Astrocyte (in vitro differentiated cells and primary cell): ENCODE results near the gene SLC16A10. TPM values are rescaled to one million over a fixed set of nuclear protein-coding genes. Genes with fewer than 3 reads are reported as not detected.
A peak's percentile ranks its signal among the peaks of the same experiment; 100 is the strongest.

ENCODE experiments used
- DNase-seq: peaks from one replicate; pipeline ENCODE4 v3.0.0-alpha.2; 2010; ENCODE audit warnings: low read depth
- FAIRE-seq: peaks from 2 replicates; lab custom pipeline; 2011; peaks lifted over from hg19 to GRCh38; lab: Jason Lieb, UNC
- H2AFZ ChIP-seq: 2 replicates; pipeline ENCODE4 v1.6.0; 2012; ENCODE audit warnings: low read depth, low read length, inconsistent platforms
- H3K27ac ChIP-seq: 2 replicates; pipeline ENCODE4 v1.5.1; 2011; ENCODE audit warnings: low read depth, low read length, inconsistent platforms
- H3K27me3 ChIP-seq: 2 replicates; pipeline ENCODE4 v1.6.0; 2011; ENCODE audit warnings: low read length, inconsistent platforms; ENCODE audit not compliant: insufficient read depth
- H3K36me3 ChIP-seq: 2 replicates; pipeline ENCODE4 v1.5.1; 2011; ENCODE audit warnings: low read length, inconsistent platforms; ENCODE audit not compliant: insufficient read depth
- H3K4me1 ChIP-seq: 2 replicates; pipeline ENCODE4 v1.5.1; 2011; ENCODE audit warnings: low read length, inconsistent platforms; ENCODE audit not compliant: insufficient read depth
- H3K4me2 ChIP-seq: 2 replicates; pipeline ENCODE4 v1.6.0; 2012; ENCODE audit warnings: low read length, inconsistent platforms
- H3K4me3 ChIP-seq: 2 replicates; pipeline ENCODE4 v1.5.1; 2011; ENCODE audit warnings: low read depth, mild to moderate bottlenecking, low read length, inconsistent platforms; ENCODE audit not compliant: insufficient read depth
- H3K79me2 ChIP-seq: 2 replicates; pipeline ENCODE4 v1.6.0; 2012; ENCODE audit warnings: mild to moderate bottlenecking, low read length, inconsistent platforms; ENCODE audit not compliant: insufficient read depth
- H3K9ac ChIP-seq: 2 replicates; pipeline ENCODE4 v1.6.0; 2012; ENCODE audit warnings: mild to moderate bottlenecking, low read length, inconsistent platforms
- H3K9me3 ChIP-seq: 2 replicates; pipeline ENCODE4 v1.5.1; 2012; ENCODE audit warnings: low read depth, mild to moderate bottlenecking, low read length, inconsistent platforms; ENCODE audit not compliant: insufficient read depth
- H4K20me1 ChIP-seq: 2 replicates; pipeline ENCODE4 v1.6.0; 2012; ENCODE audit warnings: low read length, inconsistent platforms; ENCODE audit not compliant: insufficient read depth
- H3K27ac Mint-ChIP-seq: one replicate; pipeline ENCODE4 v1.8.0; 2021; ENCODE audit warnings: mild to moderate bottlenecking, mixed read lengths; ENCODE audit not compliant: unreplicated experiment
- H3K27me3 Mint-ChIP-seq: one replicate; pipeline ENCODE4 v1.8.0; 2021; ENCODE audit warnings: low read depth, mixed read lengths; ENCODE audit not compliant: unreplicated experiment
- H3K36me3 Mint-ChIP-seq: one replicate; pipeline ENCODE4 v1.8.0; 2021; ENCODE audit warnings: low read depth, mixed read lengths; ENCODE audit not compliant: unreplicated experiment
- H3K4me1 Mint-ChIP-seq: one replicate; pipeline ENCODE4 v1.8.0; 2021; ENCODE audit warnings: low read depth, mixed read lengths; ENCODE audit not compliant: unreplicated experiment
- H3K4me3 Mint-ChIP-seq: one replicate; pipeline ENCODE4 v1.8.0; 2021; ENCODE audit warnings: mild to moderate bottlenecking, moderate library complexity, mixed read lengths; ENCODE audit not compliant: unreplicated experiment
- H3K9me3 Mint-ChIP-seq: one replicate; pipeline ENCODE4 v1.8.0; 2021; ENCODE audit warnings: mild to moderate bottlenecking, mixed read lengths; ENCODE audit not compliant: unreplicated experiment
- CTCF ChIP-seq: IDR thresholded peaks from 2 replicates; pipeline ENCODE4 v1.5.1; 2011; ENCODE audit warnings: low read depth, mild to moderate bottlenecking, inconsistent platforms, low read length, moderate library complexity; ENCODE audit not compliant: insufficient read depth
- EZH2 ChIP-seq: IDR thresholded peaks from 2 replicates; pipeline ENCODE4 v1.6.1; 2012; ENCODE audit warnings: mild to moderate bottlenecking, low read length, inconsistent platforms; ENCODE audit not compliant: insufficient read depth
- total RNA-seq: library from RNA; stranded (reverse); gene quantifications from 2 replicates; pipeline ENCODE4 v1.2.1, GENCODE V29; 2021

SLC16A10 gene
- total RNA-seq, 1 donor from 2014 or later, result 0.18 TPM

DNA sequence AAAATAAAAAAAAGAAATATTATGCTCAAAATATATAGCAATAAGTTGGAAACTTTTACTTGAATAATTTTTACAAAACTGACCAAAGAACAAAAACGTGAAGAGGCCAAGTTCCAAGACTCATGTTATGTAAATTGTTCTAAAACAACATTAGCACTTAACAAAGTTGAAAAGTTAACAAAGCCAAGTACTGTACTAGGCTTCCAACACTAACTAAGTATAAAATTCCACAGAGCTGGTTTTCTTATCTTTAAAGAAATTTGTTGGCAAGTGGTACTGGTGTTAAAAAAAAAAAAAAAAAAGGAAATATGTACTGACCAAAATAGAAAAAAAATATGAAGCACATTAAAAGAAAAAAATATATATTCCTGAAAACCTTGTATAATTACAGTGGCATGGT, 127.8 kb downstream of the SLC16A10 start:
- Histone ChIP-seq H3K4me2 (no peak overlapping the region), H3K4me3 (no peak overlapping the region), H3K79me2 (no peaks in the 10 kb centered on the region), H2AFZ (no peak overlapping the region), H3K27me3 (no peaks in the 10 kb centered on the region), H3K27ac (no peak overlapping the region), H3K36me3 (no peaks in the 10 kb centered on the region), H3K9ac (no peak overlapping the region), H3K9me3 (no peaks in the 10 kb centered on the region), H3K4me1 (no peaks in the 10 kb centered on the region), H4K20me1 (no peaks in the 10 kb centered on the region)
- TF ChIP-seq EZH2 (no peak), CTCF (no peak)
- Mint-ChIP-seq H3K4me1 (no peaks in the 10 kb centered on the region), H3K27me3 (no peaks in the 10 kb centered on the region), H3K4me3 (no peak overlapping the region), H3K27ac (no peak overlapping the region), H3K36me3 (no peaks in the 10 kb centered on the region), H3K9me3 (no peaks in the 10 kb centered on the region)
- FAIRE-seq (no peak), DNase-seq (peak; percentile 33)

DNA sequence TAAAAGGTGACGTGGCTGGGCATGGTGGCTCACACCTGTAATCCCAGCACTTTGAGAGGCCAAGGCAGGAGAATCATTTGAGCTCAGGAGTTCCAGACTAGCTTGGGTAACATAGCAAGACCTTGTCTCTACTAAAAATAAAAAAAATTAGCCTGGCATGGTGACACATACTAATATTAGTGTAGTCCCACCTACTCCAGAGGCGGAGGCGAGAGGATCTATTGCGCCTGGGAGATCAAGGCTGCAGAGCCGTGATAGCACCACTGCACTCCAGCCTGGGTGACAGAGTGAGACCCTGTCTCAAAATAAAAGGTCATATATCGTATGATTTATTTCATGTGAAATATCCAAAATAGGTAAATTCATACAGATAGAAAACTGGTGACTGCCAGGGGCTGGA, 132.5 kb downstream of the SLC16A10 start:
- TF ChIP-seq EZH2 (no peak), CTCF (no peak)
- Histone ChIP-seq H3K9ac (no peak overlapping the region), H3K4me3 (no peak overlapping the region), H3K4me2 (no peak overlapping the region), H2AFZ (no peak overlapping the region), H3K4me1 (no peaks in the 10 kb centered on the region), H3K79me2 (no peaks in the 10 kb centered on the region), H4K20me1 (no peaks in the 10 kb centered on the region), H3K36me3 (no peaks in the 10 kb centered on the region), H3K9me3 (no peaks in the 10 kb centered on the region), H3K27me3 (no peaks in the 10 kb centered on the region), H3K27ac (no peak overlapping the region)
- Mint-ChIP-seq H3K27me3 (no peaks in the 10 kb centered on the region), H3K27ac (no peak overlapping the region), H3K36me3 (no peaks in the 10 kb centered on the region), H3K9me3 (no peaks in the 10 kb centered on the region), H3K4me1 (peaks cover 2% of the 10 kb centered on the region), H3K4me3 (no peak overlapping the region)
- DNase-seq (no peak), FAIRE-seq (no peak)

GRCh38 chr6:111220383-111221031, 133.2 kb downstream of the SLC16A10 start:
- no peaks in the 10 kb centered on the region for H3K27me3 Mint-ChIP-seq

More at GRCh38 chr6:111220383-111221031, 133.2 kb downstream of the SLC16A10 start:
- DNase-seq, result no peak
- Histone ChIP-seq H3K79me2 (no peaks in the 10 kb centered on the region), H3K9ac (no peak overlapping the region), H4K20me1 (no peaks in the 10 kb centered on the region), H3K4me1 (no peaks in the 10 kb centered on the region), H3K27me3 (no peaks in the 10 kb centered on the region), H2AFZ (no peak overlapping the region), H3K36me3 (no peaks in the 10 kb centered on the region), H3K4me3 (no peak overlapping the region), H3K27ac (no peak overlapping the region), H3K9me3 (no peaks in the 10 kb centered on the region), H3K4me2 (no peak overlapping the region)
- H3K36me3 Mint-ChIP-seq, result no peaks in the 10 kb centered on the region
- H3K4me1 Mint-ChIP-seq, result peaks cover 2% of the 10 kb centered on the region
- H3K27ac Mint-ChIP-seq, result no peak overlapping the region
- no peaks in the 10 kb centered on the region for H3K9me3 Mint-ChIP-seq
- TF ChIP-seq EZH2, result no peak
- no peak for TF ChIP-seq CTCF
- no peak overlapping the region for H3K4me3 Mint-ChIP-seq
- FAIRE-seq, result no peak
